OCI-LY1 (cell line): ENCODE results near the gene CD19.

Source experiments
- H2AFZ ChIP-seq: fragments of 200-600 bp; sonication (generic), shearing (Covaris generic); 2 replicates; pipeline ENCODE4 v1.6.0; 2014; ENCODE audit warnings: antibody characterized with exemption, mild to moderate bottlenecking, low read length
- H3F3A ChIP-seq: fragments of 200-600 bp; sonication (generic), shearing (Covaris generic); 2 replicates; pipeline ENCODE4 v1.6.0; 2014; ENCODE audit warnings: mild to moderate bottlenecking, antibody characterized with exemption, low read length, moderate library complexity; ENCODE audit not compliant: insufficient read depth
- H3K27ac ChIP-seq: fragments of 200-600 bp; sonication (generic); 2 replicates; pipeline ENCODE4 v1.5.1; 2014; ENCODE audit warnings: low read length, mixed run types, mild to moderate bottlenecking, low read depth; ENCODE audit not compliant: poor library complexity, severe bottlenecking
- H3K27me3 ChIP-seq: fragments of 200-600 bp; sonication (generic); 2 replicates; pipeline ENCODE4 v1.6.0; 2014; ENCODE audit warnings: antibody characterized with exemption, mild to moderate bottlenecking, low read length, moderate library complexity; ENCODE audit not compliant: insufficient read depth
- H3K36me3 ChIP-seq: fragments of 200-600 bp; sonication (generic); 2 replicates; pipeline ENCODE4 v1.6.1; 2014; ENCODE audit warnings: mild to moderate bottlenecking, antibody characterized with exemption, low read length, moderate library complexity, mixed read lengths; ENCODE audit not compliant: insufficient read depth
- H3K4me1 ChIP-seq: fragments of 200-600 bp; sonication (generic); 2 replicates; pipeline ENCODE4 v1.5.1; 2014; ENCODE audit warnings: mild to moderate bottlenecking, low read length, moderate library complexity; ENCODE audit not compliant: insufficient read depth, severe bottlenecking
- H3K4me2 ChIP-seq: fragments of 200-600 bp; sonication (generic), shearing (Covaris generic); 2 replicates; pipeline ENCODE4 v1.6.1; 2014; ENCODE audit warnings: low read length
- H3K4me3 ChIP-seq: fragments of 200-600 bp; sonication (generic); 2 replicates; pipeline ENCODE4 v1.5.1; 2014; ENCODE audit warnings: low read length, low read depth, mild to moderate bottlenecking, mixed read lengths; ENCODE audit not compliant: poor library complexity, severe bottlenecking
- H3K79me2 ChIP-seq: fragments of 200-600 bp; shearing (Covaris generic); 2 replicates; pipeline ENCODE4 v1.6.1; 2016; ENCODE audit warnings: mixed run types, low read length, mixed read lengths; ENCODE audit not compliant: insufficient read depth
- H3K9ac ChIP-seq: fragments of 200-600 bp; sonication (generic), shearing (Covaris generic); 2 replicates; pipeline ENCODE4 v1.6.1; 2014; ENCODE audit warnings: mild to moderate bottlenecking, low read length, mixed read lengths
- H3K9me2 ChIP-seq: fragments of 200-600 bp; sonication (generic), shearing (Covaris generic); 2 replicates; pipeline ENCODE4 v1.6.1; 2014; ENCODE audit warnings: low read depth, mild to moderate bottlenecking, low read length, mixed read lengths
- H3K9me3 ChIP-seq: fragments of 200-600 bp; shearing (Covaris generic); 2 replicates; pipeline ENCODE4 v1.6.1; 2014; ENCODE audit warnings: low read length, mixed read lengths
- H4K20me1 ChIP-seq: fragments of 200-600 bp; sonication (generic), shearing (Covaris generic); 2 replicates; pipeline ENCODE4 v1.6.0; 2016; ENCODE audit warnings: mild to moderate bottlenecking, low read length; ENCODE audit not compliant: insufficient read depth
- CTCF ChIP-seq: fragments of 200-600 bp; sonication (generic), shearing (Covaris generic); IDR thresholded peaks from 2 replicates; pipeline ENCODE4 v1.5.1; 2017; ENCODE audit warnings: mild to moderate bottlenecking, antibody characterized with exemption, low read length, moderate library complexity, mixed read lengths
- EZH2 ChIP-seq: fragments of 200-600 bp; sonication (generic), shearing (Covaris generic); IDR thresholded peaks from 2 replicates; pipeline ENCODE4 v1.8.0; 2017; ENCODE audit warnings: borderline replicate concordance, mixed run types, mild to moderate bottlenecking, antibody characterized with exemption, low read length, moderate library complexity, mixed read lengths

The CD19 gene

DNA sequence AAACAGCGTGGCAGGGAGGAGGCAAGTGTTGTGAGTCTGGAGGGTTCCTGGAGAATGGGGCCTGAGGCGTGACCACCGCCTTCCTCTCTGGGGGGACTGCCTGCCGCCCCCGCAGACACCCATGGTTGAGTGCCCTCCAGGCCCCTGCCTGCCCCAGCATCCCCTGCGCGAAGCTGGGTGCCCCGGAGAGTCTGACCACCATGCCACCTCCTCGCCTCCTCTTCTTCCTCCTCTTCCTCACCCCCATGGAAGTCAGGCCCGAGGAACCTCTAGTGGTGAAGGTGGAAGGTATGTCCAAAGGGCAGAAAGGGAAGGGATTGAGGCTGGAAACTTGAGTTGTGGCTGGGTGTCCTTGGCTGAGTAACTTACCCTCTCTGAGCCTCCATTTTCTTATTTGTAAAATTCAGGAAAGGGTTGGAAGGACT is at the start of gene CD19:
Gene CD19 (plus strand): TSS at position 171 of the 425 bp plus-strand sequence. CDS start 30 bp downstream, at position 201.
- 0 out of 2 replicates have a peak within 1 kb of the TSS, but pooled peaks have one; percentile 15 for H2AFZ ChIP-seq
- peak within 1 kb of the TSS; percentile 80 for H3K4me3 ChIP-seq
- no peaks in the 10 kb centered on the region for H3K9me3 ChIP-seq
- H3K9me2 ChIP-seq: no peaks in the 10 kb centered on the region
- H3K27ac ChIP-seq: peak within 1 kb of the TSS; percentile 97
- H4K20me1 ChIP-seq: no peaks in the 10 kb centered on the region
- peak within 1 kb of the TSS; percentile 93 for H3K9ac ChIP-seq
- H3K4me1 ChIP-seq: peaks cover 34% of the 10 kb centered on the region
- H3K27me3 ChIP-seq: no peaks in the 10 kb centered on the region
- H3K79me2 ChIP-seq: peaks cover 5% of the 10 kb centered on the region; the same call in 1 of the 2 replicates
- H3F3A ChIP-seq: peaks cover 5% of the 10 kb centered on the region; the same call in 1 of the 2 replicates
- H3K36me3 ChIP-seq: peaks cover 20% of the 10 kb centered on the region
- no peak for TF ChIP-seq EZH2
- TF ChIP-seq CTCF: no peak
- peak within 1 kb of the TSS; percentile 84 for H3K4me2 ChIP-seq

DNA sequence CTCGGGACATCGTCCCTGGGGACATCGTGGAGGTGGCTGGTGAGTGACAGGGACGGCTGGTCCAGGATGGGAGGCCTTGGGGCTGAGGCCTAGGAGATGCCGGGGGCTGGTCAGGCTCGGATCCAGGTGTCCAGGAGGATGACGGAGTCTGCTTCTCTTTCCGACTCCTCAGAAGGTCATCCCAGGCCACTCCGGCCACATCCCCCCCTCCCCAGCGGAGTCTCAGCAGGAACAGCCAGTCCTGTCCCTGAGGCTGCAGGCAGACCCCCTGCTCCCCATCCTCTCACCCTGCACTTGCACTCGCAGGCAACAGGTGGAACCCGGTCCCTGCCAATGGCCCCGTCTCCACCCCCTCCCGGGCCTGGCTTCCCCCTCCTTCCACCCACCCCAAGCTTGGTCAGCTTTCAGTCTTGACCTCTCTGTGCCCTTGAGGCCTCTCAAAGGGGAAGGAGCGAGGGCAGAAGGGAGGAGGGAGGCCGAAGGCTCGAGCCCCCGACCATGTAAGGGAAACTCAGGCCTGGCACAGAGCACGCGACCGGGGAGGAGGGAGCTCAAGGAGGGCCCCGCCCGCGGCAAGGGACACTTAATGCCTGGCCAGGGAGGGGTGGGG is 49.1 kb upstream of the CD19 start:
- Histone ChIP-seq H3K9me3 (no peaks in the 10 kb centered on the region), H3K79me2 (no peaks in the 10 kb centered on the region), H3K9ac (no peak overlapping the region), H3K4me2 (no peak overlapping the region), H3K4me1 (peaks cover 18% of the 10 kb centered on the region), H3K9me2 (no peaks in the 10 kb centered on the region), H3K36me3 (no peaks in the 10 kb centered on the region), H3K4me3 (no peak overlapping the region), H2AFZ (no peak overlapping the region), H3K27me3 (no peaks in the 10 kb centered on the region), H3F3A (no peaks in the 10 kb centered on the region), H4K20me1 (no peaks in the 10 kb centered on the region), H3K27ac (no peak overlapping the region)
- TF ChIP-seq CTCF: no peak

- Histone ChIP-seq H3K27ac (no peak overlapping the region), H3K9ac (no peak overlapping the region), H3K9me3 (no peaks in the 10 kb centered on the region), H3K27me3 (no peaks in the 10 kb centered on the region), H3F3A (no peaks in the 10 kb centered on the region), H2AFZ (no peak overlapping the region), H3K79me2 (no peaks in the 10 kb centered on the region), H3K4me1 (peaks cover 16% of the 10 kb centered on the region), H3K9me2 (no peaks in the 10 kb centered on the region), H4K20me1 (no peaks in the 10 kb centered on the region), H3K36me3 (no peaks in the 10 kb centered on the region), H3K4me3 (no peak overlapping the region), H3K4me2 (no peak overlapping the region)
- TF ChIP-seq CTCF: no peak
- TF ChIP-seq EZH2: no peak
Observed at GRCh38 chr16:28883221-28883996, 48.4 kb upstream of the CD19 start.
